Mesangial cell (primary cell): ENCODE data around the gene TUFM. TPM values are rescaled to one million over a fixed set of nuclear protein-coding genes. Genes with fewer than 3 reads are reported as not detected.

Source experiments
- total RNA-seq: library from RNA; depleted of rRNA; stranded (reverse); fragments of >200 nt; gene quantifications from 2 replicates; pipeline ENCODE4 v1.2.3, GENCODE V29; 2015

The TUFM gene
- 198 and 222 TPM in 2 replicates for total RNA-seq

DNA sequence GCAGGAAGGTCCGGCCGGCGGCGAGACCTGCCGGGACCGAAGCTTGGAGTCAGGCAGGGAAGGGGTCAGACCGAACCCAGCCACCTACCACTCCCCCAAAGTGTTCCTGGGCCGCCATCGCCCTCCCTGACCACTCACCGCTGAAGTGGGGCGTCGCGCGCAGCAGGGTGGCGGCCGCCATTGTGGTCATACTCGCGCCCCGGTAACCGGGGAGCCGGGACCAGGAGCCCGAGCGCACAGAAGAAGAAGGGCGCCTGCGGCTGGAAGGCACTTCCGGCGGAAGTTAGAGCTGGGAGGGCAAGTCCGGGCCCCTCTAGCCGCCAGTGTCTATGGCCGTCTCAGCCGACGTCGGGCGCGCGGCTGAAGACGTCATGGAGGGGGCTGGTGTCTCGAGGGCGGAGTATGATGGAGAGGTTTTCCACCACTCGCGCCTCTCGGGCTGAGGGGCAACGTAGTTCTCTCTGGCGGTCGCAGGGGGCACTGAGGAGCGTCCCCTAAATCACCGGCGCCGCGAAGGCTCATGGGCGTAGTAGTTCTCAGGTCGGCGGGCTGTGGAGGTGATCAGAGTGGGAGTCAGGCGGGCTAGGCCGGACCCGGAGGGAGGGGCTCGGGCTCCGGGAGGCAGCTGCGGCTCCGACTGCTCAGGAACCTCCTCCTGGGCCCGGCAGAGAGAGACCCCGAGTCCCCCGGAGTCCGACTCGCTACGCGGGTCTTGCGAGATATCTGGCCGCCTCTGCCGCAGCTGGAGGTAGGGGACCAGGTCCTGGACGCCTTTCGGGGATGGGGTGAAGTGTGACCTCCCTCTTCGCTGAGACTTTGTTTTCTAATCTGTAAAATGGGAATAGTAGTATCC is at the start of gene TUFM:
Gene TUFM (minus strand): TSS at position 269 of the 853 bp plus-strand sequence. CDS start 79 bp downstream, at position 190.

DNA sequence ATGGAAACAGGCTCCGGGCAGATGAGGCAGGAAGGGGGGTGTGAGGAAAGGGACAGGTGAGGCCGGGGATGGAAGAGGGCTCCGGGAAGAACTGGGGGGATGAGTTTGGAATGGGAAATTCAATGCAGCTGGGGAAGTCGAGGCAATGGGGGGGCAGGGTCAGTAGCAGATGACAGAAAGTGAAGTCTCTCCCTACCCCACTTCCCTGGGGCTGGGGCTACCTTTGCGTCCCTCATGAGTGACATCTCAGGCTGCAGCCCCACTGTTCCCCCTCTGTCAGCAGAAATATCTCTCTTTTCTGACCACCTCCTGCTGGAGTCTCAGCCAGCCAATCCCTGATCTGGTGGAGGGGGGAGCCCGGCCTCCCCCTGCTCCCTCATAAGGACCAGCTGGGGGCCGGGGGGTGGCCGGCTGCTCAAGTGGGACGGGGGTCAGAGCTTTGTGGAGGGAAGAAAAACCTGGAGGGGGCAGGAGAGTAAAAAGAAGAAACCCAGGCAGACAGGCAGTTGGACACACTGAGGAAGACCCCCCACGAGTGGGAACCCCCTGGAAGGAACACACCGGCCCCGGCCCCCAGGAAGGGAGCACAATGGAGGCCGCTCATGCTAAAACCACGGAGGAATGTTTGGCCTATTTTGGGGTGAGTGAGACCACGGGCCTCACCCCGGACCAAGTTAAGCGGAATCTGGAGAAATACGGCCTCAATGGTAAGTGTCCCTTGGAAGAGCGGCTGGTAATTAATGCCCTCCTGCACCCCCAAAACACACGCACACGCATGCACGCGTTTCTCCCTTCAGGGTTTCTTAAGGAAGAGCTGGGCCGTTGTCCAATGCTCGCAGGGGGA is 32.2 kb upstream of the TUFM start, which contains the start of gene ATP2A1:
Gene ATP2A1 (plus strand): TSS at position 406 of the 844 bp plus-strand sequence. CDS start 184 bp downstream, at position 590.

DNA sequence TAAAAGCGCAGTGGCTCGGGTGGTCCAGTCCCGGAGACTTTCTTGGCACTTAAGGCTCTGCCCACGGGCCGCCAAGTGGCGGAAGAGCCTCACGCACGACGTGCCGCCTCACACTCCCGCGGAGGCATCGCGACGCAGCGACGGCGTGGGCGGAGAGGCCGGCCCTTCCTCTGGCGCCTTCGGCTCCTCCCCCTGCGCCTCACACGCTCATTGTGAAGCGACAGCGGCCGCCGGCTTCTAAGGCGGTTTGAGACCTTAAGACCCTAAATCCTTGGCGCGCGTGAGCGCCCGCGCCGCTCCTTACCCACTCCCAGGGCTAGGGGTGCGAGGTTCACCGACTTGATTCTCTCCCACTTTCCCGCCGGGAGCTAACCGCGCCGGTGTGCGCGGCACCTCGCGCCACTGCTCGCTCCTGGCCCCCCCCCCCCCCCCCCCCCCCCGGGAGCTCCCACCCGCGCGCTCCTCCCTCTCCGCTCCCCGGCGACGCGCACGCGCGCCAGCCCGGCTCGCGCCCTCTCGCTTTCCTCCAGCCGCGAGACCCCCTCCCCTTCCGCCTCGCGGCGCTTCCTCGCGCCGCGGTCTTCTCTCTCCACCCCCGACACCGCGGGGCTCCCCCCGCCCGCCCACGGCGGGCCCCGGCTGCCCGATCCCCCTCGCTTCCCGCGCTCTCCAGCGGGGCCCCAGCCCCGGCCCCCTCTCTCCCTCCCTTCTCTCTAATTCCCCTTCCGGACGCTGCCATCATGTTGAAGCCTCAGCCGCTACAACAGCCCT is 23.4 kb downstream of the TUFM start, which contains the start of gene ATXN2L:
Gene ATXN2L (plus strand): TSS at position 480 of the 771 bp plus-strand sequence. CDS start 261 bp downstream, at position 741.

Other genes starting within 250 kb of the TUFM start
- gene SULT1A2, start 249.3 kb downstream of the TUFM start, total RNA-seq = 0.25 TPM in 1 of 2 replicates, not detected in the other
- 0.98 and 17.0 TPM in 2 replicates for gene SULT1A1, start 236.3 kb downstream of the TUFM start, total RNA-seq
- not detected in 2 replicates for gene NPIPB8, start 208.3 kb downstream of the TUFM start, total RNA-seq
- 458 and 538 TPM in 2 replicates for gene EIF3C, start 134.9 kb downstream of the TUFM start, total RNA-seq
- gene NPIPB9, start 94.6 kb downstream of the TUFM start, total RNA-seq = 0.38 TPM in 1 of 2 replicates, not detected in the other
- gene ATXN2L, start 23.3 kb downstream of the TUFM start, total RNA-seq = 119 and 120 TPM in 2 replicates
- 20.2 and 44.5 TPM in 2 replicates for gene SH2B1, start 17.5 kb upstream of the TUFM start, total RNA-seq
- 0.16 and 0.89 TPM in 2 replicates for gene ATP2A1, start 32.1 kb upstream of the TUFM start, total RNA-seq
- 20.0 and 41.2 TPM in 2 replicates for gene RABEP2, start 78.9 kb upstream of the TUFM start, total RNA-seq
- 0.16 and 0.25 TPM in 2 replicates for gene CD19, start 85.6 kb upstream of the TUFM start, total RNA-seq
- 17.2 and 26.7 TPM in 2 replicates for gene NFATC2IP, start 104.6 kb upstream of the TUFM start, total RNA-seq
- 60.0 and 111 TPM in 2 replicates for gene SPNS1, start 128.4 kb upstream of the TUFM start, total RNA-seq
- gene LAT, start 138.7 kb upstream of the TUFM start, total RNA-seq = 3.7 and 6.2 TPM in 2 replicates